K562 (cell line): ENCODE data around the gene TMEM209. TPM values are rescaled to one million over a fixed set of nuclear protein-coding genes. Genes with fewer than 3 reads are reported as not detected.

Experiments
- BACH1 ChIP-seq: fragments of 200-800 bp; sonication (Bioruptor generic); IDR thresholded peaks from 2 replicates; pipeline ENCODE4 v1.6.1; 2016; ENCODE audit warnings: missing genetic modification characterization, missing compliant biosample characterization
- CEBPB ChIP-seq: fragments of 450-650 bp; IDR thresholded peaks from 2 replicates; pipeline ENCODE4 v1.6.1; 2016; ENCODE audit warnings: missing genetic modification characterization, missing compliant biosample characterization
- CEBPG ChIP-seq, 3 experiments: fragments of 200-800 bp in 1 of 3; sonication (Bioruptor generic) in 1 of 3; sonication (generic) in 1 of 3; formaldehyde crosslinking in 1 of 3; IDR thresholded peaks in 2 of 3; conservative IDR thresholded peaks in 1 of 3; 2 replicates each; pipeline versions ENCODE4 v1.6.1 to v1.8.0; 2016 to 2022; ENCODE audit warnings: missing compliant biosample characterization in 2 of 3, missing genetic modification characterization in 2 of 3, mild to moderate bottlenecking in 1 of 3, missing genetic modification reagents in 1 of 3
- HMG20B ChIP-seq: fragments of 250-450 bp; sonication (Bioruptor Pico); IDR thresholded peaks from 2 replicates; pipeline ENCODE4 v1.5.0; 2021; ENCODE audit warnings: mild to moderate bottlenecking
- KLF16 ChIP-seq: IDR thresholded peaks from 2 replicates; pipeline ENCODE4 v1.6.1; 2016; ENCODE audit warnings: antibody characterized with exemption
- MAFF ChIP-seq: IDR thresholded peaks from 2 replicates; pipeline ENCODE4 v1.6.1; 2012; ENCODE audit warnings: low read length, improper control_type of control experiment
- MTA1 ChIP-seq: fragments of 450-650 bp; IDR thresholded peaks from 2 replicates; pipeline ENCODE4 v1.6.1; 2017; ENCODE audit warnings: borderline replicate concordance
- NBN ChIP-seq: fragments of 450-650 bp; IDR thresholded peaks from 2 replicates; pipeline ENCODE4 v1.6.1; 2016; ENCODE audit warnings: low read depth, mild to moderate bottlenecking
- NUFIP1 ChIP-seq: fragments of 450-650 bp; IDR thresholded peaks from 2 replicates; pipeline ENCODE4 v1.6.1; 2018; ENCODE audit not compliant: partially characterized antibody
- TSC22D4 ChIP-seq: fragments of 450-650 bp; IDR thresholded peaks from 2 replicates; pipeline ENCODE4 v1.6.1; 2016; ENCODE audit warnings: missing genetic modification characterization, missing biosample characterization, control low read depth
- ZBTB40 ChIP-seq, 2 experiments: fragments of 450-650 bp in 1 of 2; sonication (generic) in 1 of 2; formaldehyde crosslinking in 1 of 2; IDR thresholded peaks; 2 replicates each; pipeline versions ENCODE4 v1.7.1 to v1.9.0; 2016 to 2022; ENCODE audit warnings: inconsistent platforms in 1 of 2, mild to moderate bottlenecking in 1 of 2, missing genetic modification reagents in 1 of 2
- polyA plus RNA-seq, 8 experiments: library from polyadenylated mRNA; depleted of rRNA in 4 of 8; stranded (reverse) in 5 of 8; unstranded in 3 of 8; fragments of >200 nt; fragmentation: Nextera tagmentation in 2 of 8; fragmentation: Illumina TruSeq in 1 of 8; extraction: Ambion mirVana in 2 of 8; extraction: Trizol in 1 of 8; gene quantifications; 2 replicates each; pipeline versions ENCODE4 v1.2.1 to v1.2.3, GENCODE V29; 2011 to 2014; ENCODE audit warnings: inconsistent platforms in 1 of 8, missing spikeins in 1 of 8
- total RNA-seq, 7 experiments: library from RNA; depleted of rRNA in 6 of 7; stranded (reverse); fragments of >200 nt in 6 of 7; fragmentation: Illumina TruSeq in 2 of 7; extraction: Trizol in 2 of 7; gene quantifications; 2 replicates each; pipeline versions ENCODE4 v1.2.1 to v1.2.3, GENCODE V29; 2011 to 2021; ENCODE audit warnings: low replicate concordance in 1 of 7
- TF ChIP-seq, protein P1 (sequence below): sonication (generic); formaldehyde crosslinking; IDR thresholded peaks from 2 replicates; pipeline ENCODE4 v1.8.0; 2023; ENCODE audit warnings: missing genetic modification reagents, mild to moderate bottlenecking, borderline replicate concordance

Gene TMEM209
- total and polyA plus RNA-seq, 9 of the 15 experiments (the other 6 are each of a cell fraction or from before 2014, with no cell fraction given): 36.8 to 116 (median 76.6) TPM

- TF ChIP-seq, protein P1, sequence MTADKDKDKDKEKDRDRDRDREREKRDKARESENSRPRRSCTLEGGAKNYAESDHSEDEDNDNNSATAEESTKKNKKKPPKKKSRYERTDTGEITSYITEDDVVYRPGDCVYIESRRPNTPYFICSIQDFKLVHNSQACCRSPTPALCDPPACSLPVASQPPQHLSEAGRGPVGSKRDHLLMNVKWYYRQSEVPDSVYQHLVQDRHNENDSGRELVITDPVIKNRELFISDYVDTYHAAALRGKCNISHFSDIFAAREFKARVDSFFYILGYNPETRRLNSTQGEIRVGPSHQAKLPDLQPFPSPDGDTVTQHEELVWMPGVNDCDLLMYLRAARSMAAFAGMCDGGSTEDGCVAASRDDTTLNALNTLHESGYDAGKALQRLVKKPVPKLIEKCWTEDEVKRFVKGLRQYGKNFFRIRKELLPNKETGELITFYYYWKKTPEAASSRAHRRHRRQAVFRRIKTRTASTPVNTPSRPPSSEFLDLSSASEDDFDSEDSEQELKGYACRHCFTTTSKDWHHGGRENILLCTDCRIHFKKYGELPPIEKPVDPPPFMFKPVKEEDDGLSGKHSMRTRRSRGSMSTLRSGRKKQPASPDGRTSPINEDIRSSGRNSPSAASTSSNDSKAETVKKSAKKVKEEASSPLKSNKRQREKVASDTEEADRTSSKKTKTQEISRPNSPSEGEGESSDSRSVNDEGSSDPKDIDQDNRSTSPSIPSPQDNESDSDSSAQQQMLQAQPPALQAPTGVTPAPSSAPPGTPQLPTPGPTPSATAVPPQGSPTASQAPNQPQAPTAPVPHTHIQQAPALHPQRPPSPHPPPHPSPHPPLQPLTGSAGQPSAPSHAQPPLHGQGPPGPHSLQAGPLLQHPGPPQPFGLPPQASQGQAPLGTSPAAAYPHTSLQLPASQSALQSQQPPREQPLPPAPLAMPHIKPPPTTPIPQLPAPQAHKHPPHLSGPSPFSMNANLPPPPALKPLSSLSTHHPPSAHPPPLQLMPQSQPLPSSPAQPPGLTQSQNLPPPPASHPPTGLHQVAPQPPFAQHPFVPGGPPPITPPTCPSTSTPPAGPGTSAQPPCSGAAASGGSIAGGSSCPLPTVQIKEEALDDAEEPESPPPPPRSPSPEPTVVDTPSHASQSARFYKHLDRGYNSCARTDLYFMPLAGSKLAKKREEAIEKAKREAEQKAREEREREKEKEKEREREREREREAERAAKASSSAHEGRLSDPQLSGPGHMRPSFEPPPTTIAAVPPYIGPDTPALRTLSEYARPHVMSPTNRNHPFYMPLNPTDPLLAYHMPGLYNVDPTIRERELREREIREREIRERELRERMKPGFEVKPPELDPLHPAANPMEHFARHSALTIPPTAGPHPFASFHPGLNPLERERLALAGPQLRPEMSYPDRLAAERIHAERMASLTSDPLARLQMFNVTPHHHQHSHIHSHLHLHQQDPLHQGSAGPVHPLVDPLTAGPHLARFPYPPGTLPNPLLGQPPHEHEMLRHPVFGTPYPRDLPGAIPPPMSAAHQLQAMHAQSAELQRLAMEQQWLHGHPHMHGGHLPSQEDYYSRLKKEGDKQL (CRISPR knock-in tag): no peak
- TF ChIP-seq TSC22D4: no peak
- peak; percentile 24; the same call in 1 of the 2 replicates for TF ChIP-seq KLF16
- no peak for TF ChIP-seq HMG20B (CRISPR knock-in tag)
- TF ChIP-seq NUFIP1: no peak
- no peak for TF ChIP-seq NBN
- TF ChIP-seq MTA1: peak; percentile 76
- no peak for TF ChIP-seq MAFF
- TF ChIP-seq ZBTB40 (IDR thresholded peaks at IDR 0.05): no peak
- TF ChIP-seq ZBTB40 (CRISPR knock-in tag; IDR thresholded peaks at IDR 0.05): no peak
- TF ChIP-seq CEBPB: no peak
- peak; percentile 57; the same call in 1 of the 2 replicates for TF ChIP-seq BACH1 (tag)
- no peak for TF ChIP-seq CEBPG (CRISPR knock-in tag; IDR thresholded peaks at IDR 0.05)
- TF ChIP-seq CEBPG (tag; conservative IDR thresholded peaks at IDR 0.05 in 1 of 2, IDR thresholded peaks at IDR 0.05 in 1 of 2): peak; percentile 18 to 50; a peak in 2 of 4 replicates
Observed at GRCh38 chr7:130242198-130243014, 37.2 kb upstream of the TMEM209 start (continued).
